ENCODE measurements around the gene PRND.
"Not testable (repeated sequence)": the region's sequence is repeated elsewhere in the genome, so short reads cannot be mapped to it uniquely, and the experiment has no call there.

Gene PRND

DNA sequence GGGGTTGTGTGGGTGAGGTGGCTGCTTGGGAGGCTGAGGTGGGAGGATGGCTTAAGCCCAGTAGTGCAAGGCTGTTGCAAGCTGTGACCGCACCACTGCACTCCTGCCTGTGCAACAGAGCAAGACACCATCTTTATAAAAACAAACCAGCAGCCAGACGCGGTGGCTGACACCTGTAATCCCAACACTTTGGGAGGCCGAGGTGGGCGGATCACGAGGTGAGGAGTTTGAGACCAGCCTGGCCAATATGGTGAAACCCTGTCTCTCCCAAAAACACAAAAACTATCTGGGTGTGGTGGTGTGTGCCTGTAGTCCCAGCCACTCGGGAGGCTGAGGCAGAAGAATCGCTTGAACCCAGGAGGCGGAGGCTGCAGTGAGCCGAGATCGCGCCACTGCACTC is 14.8 kb upstream of the PRND start:
- not testable (repeated sequence) for ATAC-seq

DNA sequence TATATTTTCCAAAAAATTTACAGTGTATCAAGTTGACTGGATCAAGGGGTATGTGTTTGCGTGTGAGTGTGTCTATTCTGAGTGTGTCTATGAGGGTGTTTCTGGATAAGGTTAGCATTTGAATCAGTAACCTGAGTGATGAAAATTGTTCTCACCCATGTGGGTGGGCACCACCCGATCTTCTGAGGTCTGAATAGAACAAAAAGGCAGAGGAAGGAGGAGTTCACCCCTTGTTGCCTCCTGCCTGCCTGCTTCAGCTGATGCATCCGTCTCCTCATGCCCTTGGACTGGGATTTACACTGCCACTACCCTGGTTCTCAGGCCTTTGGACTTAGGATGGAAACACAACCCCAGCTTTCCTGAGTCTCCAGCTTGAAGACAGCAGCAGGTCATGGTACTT is 13.7 kb upstream of the PRND start:
- ATAC-seq: no peak
- TF ChIP-seq ZNF70 (CRISPR knock-in tag; IDR thresholded peaks at IDR 0.05): no peak

DNA sequence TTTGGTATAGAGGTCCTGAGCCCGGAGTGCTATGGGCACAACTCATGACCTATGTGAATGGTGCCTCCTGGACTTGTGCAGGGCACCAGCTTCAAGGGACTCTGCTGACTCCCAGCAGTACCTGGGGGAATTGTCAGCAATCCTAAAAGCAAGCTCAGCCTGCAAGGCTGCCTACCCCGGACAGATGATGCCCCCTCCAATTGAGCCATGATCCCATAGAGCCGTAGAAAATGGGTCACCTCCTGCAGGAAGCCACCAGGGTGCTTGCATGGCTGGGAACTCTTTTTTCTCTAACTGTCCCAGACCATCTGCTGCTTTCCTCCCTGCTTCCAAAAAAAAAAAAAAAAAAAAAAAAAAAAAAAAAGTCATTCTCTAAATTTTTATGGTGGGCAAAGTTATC is 12.9 kb upstream of the PRND start:
- no peak for ATAC-seq
- TF ChIP-seq BACH2 (CRISPR knock-in tag; IDR thresholded peaks at IDR 0.05; ENCODE audit: borderline replicate concordance): no peak
- no peak for TF ChIP-seq ZC3H10 (CRISPR knock-in tag; IDR thresholded peaks at IDR 0.05)
- no peak for TF ChIP-seq ZNF565 (CRISPR knock-in tag; conservative IDR thresholded peaks at IDR 0.05; ENCODE audit: low read depth)
- no peak for TF ChIP-seq PPARA (CRISPR knock-in tag; IDR thresholded peaks at IDR 0.05; ENCODE audit: borderline replicate concordance)
- no peak for TF ChIP-seq ZNF70 (CRISPR knock-in tag; IDR thresholded peaks at IDR 0.05)
- no peak for TF ChIP-seq ARNTL (CRISPR knock-in tag; IDR thresholded peaks at IDR 0.05; ENCODE audit: borderline replicate concordance, low read depth)
- TF ChIP-seq, protein P1, sequence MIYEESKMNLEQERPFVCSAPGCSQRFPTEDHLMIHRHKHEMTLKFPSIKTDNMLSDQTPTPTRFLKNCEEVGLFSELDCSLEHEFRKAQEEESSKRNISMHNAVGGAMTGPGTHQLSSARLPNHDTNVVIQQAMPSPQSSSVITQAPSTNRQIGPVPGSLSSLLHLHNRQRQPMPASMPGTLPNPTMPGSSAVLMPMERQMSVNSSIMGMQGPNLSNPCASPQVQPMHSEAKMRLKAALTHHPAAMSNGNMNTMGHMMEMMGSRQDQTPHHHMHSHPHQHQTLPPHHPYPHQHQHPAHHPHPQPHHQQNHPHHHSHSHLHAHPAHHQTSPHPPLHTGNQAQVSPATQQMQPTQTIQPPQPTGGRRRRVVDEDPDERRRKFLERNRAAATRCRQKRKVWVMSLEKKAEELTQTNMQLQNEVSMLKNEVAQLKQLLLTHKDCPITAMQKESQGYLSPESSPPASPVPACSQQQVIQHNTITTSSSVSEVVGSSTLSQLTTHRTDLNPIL (CRISPR knock-in tag; IDR thresholded peaks at IDR 0.05; ENCODE audit: low read depth): no peak
- no peak for TF ChIP-seq RARB (CRISPR knock-in tag; IDR thresholded peaks at IDR 0.05)
- TF ChIP-seq CSDC2 (CRISPR knock-in tag; IDR thresholded peaks at IDR 0.05): no peak
- TF ChIP-seq, protein P2, sequence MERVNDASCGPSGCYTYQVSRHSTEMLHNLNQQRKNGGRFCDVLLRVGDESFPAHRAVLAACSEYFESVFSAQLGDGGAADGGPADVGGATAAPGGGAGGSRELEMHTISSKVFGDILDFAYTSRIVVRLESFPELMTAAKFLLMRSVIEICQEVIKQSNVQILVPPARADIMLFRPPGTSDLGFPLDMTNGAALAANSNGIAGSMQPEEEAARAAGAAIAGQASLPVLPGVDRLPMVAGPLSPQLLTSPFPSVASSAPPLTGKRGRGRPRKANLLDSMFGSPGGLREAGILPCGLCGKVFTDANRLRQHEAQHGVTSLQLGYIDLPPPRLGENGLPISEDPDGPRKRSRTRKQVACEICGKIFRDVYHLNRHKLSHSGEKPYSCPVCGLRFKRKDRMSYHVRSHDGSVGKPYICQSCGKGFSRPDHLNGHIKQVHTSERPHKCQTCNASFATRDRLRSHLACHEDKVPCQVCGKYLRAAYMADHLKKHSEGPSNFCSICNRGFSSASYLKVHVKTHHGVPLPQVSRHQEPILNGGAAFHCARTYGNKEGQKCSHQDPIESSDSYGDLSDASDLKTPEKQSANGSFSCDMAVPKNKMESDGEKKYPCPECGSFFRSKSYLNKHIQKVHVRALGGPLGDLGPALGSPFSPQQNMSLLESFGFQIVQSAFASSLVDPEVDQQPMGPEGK (CRISPR knock-in tag; IDR thresholded peaks at IDR 0.05; ENCODE audit: borderline replicate concordance): no peak
- TF ChIP-seq ZFP3 (CRISPR knock-in tag; IDR thresholded peaks at IDR 0.05): no peak
- no peak for TF ChIP-seq SNAI2 (CRISPR knock-in tag; IDR thresholded peaks at IDR 0.05)
- TF ChIP-seq TOX (CRISPR knock-in tag; IDR thresholded peaks at IDR 0.05; ENCODE audit: borderline replicate concordance): no peak
- TF ChIP-seq ZNF8 (CRISPR knock-in tag; IDR thresholded peaks at IDR 0.05): no peak
- TF ChIP-seq TCF4 (CRISPR knock-in tag; IDR thresholded peaks at IDR 0.05; ENCODE audit: borderline replicate concordance): no peak
- no peak for TF ChIP-seq ZFP30 (CRISPR knock-in tag; IDR thresholded peaks at IDR 0.05)
- no peak for TF ChIP-seq ESRRG (CRISPR knock-in tag; IDR thresholded peaks at IDR 0.05)
- TF ChIP-seq, protein P3, sequence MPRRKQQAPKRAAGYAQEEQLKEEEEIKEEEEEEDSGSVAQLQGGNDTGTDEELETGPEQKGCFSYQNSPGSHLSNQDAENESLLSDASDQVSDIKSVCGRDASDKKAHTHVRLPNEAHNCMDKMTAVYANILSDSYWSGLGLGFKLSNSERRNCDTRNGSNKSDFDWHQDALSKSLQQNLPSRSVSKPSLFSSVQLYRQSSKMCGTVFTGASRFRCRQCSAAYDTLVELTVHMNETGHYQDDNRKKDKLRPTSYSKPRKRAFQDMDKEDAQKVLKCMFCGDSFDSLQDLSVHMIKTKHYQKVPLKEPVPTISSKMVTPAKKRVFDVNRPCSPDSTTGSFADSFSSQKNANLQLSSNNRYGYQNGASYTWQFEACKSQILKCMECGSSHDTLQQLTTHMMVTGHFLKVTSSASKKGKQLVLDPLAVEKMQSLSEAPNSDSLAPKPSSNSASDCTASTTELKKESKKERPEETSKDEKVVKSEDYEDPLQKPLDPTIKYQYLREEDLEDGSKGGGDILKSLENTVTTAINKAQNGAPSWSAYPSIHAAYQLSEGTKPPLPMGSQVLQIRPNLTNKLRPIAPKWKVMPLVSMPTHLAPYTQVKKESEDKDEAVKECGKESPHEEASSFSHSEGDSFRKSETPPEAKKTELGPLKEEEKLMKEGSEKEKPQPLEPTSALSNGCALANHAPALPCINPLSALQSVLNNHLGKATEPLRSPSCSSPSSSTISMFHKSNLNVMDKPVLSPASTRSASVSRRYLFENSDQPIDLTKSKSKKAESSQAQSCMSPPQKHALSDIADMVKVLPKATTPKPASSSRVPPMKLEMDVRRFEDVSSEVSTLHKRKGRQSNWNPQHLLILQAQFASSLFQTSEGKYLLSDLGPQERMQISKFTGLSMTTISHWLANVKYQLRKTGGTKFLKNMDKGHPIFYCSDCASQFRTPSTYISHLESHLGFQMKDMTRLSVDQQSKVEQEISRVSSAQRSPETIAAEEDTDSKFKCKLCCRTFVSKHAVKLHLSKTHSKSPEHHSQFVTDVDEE (CRISPR knock-in tag; IDR thresholded peaks at IDR 0.05): no peak
- no peak for TF ChIP-seq ISL1 (CRISPR knock-in tag; IDR thresholded peaks at IDR 0.05)
- no peak for TF ChIP-seq GLIS3 (CRISPR knock-in tag; IDR thresholded peaks at IDR 0.05)

DNA sequence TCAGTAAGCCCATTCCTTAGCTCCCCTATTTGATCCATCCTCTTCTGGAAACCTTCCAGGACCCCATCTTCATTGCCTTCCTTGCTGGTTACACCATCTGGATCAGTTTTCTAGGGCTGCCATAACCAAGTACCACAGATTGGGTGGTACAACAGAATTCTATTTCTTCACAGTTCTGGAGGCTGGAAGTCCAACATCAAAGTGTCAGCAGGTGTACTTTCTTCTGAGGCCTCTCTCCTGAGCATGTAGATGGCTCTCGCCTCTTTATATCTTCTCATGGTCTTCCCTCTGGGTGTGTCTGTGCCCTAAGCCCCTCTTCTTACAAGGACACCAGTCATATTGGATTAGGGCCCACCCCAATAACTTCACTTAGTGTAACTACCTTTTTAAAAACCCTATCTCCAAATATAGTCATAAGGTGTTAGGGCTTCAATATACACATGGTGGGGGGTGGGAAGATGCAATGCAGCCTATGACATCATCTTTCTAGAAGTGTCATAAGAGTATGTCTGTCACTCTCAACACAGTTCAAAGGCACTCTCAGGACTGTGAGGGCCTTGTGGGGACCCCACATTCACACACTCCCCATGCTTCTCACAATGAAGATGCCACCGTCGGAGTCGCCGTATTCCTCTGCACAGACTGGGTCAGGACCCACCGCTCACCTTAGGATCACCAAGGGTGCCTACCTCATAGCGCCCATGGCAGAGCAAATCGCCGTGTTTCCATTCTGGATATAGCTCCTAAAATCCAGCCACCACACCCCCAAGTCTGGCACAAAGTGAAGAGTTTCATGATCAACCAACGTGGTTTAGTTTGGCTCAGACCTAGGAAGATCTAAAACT is 12.2 kb upstream of the PRND start:
- ATAC-seq: no peak
- TF ChIP-seq SNAI2 (CRISPR knock-in tag; IDR thresholded peaks at IDR 0.05) (no peak), GLIS3 (CRISPR knock-in tag; IDR thresholded peaks at IDR 0.05) (no peak), RARB (CRISPR knock-in tag; IDR thresholded peaks at IDR 0.05) (no peak), PPARA (CRISPR knock-in tag; IDR thresholded peaks at IDR 0.05; ENCODE audit: borderline replicate concordance) (no peak), ZC3H10 (CRISPR knock-in tag; IDR thresholded peaks at IDR 0.05) (no peak), ARNTL (CRISPR knock-in tag; IDR thresholded peaks at IDR 0.05; ENCODE audit: borderline replicate concordance, low read depth) (no peak), CSDC2 (CRISPR knock-in tag; IDR thresholded peaks at IDR 0.05) (no peak), ZFP30 (CRISPR knock-in tag; IDR thresholded peaks at IDR 0.05) (no peak), ISL1 (CRISPR knock-in tag; IDR thresholded peaks at IDR 0.05) (no peak), TOX (CRISPR knock-in tag; IDR thresholded peaks at IDR 0.05; ENCODE audit: borderline replicate concordance) (no peak), ESRRG (CRISPR knock-in tag; IDR thresholded peaks at IDR 0.05) (no peak)
- TF ChIP-seq, protein P1 (CRISPR knock-in tag; IDR thresholded peaks at IDR 0.05; ENCODE audit: low read depth): no peak
- TF ChIP-seq, protein P4, sequence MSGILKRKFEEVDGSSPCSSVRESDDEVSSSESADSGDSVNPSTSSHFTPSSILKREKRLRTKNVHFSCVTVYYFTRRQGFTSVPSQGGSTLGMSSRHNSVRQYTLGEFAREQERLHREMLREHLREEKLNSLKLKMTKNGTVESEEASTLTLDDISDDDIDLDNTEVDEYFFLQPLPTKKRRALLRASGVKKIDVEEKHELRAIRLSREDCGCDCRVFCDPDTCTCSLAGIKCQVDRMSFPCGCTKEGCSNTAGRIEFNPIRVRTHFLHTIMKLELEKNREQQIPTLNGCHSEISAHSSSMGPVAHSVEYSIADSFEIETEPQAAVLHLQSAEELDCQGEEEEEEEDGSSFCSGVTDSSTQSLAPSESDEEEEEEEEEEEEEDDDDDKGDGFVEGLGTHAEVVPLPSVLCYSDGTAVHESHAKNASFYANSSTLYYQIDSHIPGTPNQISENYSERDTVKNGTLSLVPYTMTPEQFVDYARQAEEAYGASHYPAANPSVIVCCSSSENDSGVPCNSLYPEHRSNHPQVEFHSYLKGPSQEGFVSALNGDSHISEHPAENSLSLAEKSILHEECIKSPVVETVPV (CRISPR knock-in tag; IDR thresholded peaks at IDR 0.05): no peak
- TF ChIP-seq, protein P3 (CRISPR knock-in tag; IDR thresholded peaks at IDR 0.05): no peak

All from SK-N-SH treated with all-trans-retinoic acid at 6 μM for 48 hours (cell line).